T-helper 2 cell (primary cell): ENCODE measurements around the gene SIRT5.

Experiments used
- DNase-seq, 5 experiments: peaks; one replicate each; pipeline versions ENCODE4 v3.0.0 to v3.0.0-alpha.2; 2012 to 2022

Gene SIRT5

DNA sequence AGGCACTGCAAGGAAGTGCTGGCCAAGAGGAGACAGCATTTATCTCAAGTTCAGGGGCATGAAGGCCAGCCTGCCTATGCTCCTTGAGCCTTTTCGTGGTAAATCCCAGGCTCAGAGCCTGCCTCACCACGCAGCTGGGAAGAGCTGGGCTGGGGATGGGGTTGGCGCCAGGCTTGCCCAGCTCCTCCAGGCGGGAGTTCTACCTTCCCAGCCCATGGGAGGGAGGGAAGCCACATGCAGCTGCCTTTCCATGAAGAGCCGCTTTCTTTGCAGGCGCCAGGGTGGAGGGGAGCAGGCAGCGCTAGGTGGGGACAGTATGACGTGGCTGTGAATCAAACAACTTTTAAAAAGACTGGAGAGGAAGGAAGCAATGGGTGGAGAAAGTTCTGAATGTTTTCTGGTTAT lies 19.5 kb upstream of the SIRT5 start:
- no peak for DNase-seq

DNA sequence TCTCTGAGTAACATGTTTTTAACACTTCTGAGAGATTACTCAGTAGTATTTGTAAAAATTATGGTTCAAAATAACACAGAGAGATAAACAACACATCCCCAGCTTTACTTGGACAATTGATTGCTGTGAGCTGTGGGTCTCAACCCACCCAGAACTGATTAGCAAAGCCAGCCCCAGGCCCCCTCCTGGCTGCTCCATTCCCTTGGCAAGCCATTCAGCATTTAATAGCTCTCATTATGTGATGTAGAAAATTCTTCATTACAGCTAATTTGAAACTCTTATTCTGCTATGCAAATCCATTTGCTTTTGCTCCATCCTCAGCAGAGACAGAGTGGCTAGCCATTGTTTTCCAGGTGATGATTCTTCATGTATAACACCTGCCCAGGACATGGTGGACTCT lies 16.6 kb upstream of the SIRT5 start:
- no peak for DNase-seq

DNA sequence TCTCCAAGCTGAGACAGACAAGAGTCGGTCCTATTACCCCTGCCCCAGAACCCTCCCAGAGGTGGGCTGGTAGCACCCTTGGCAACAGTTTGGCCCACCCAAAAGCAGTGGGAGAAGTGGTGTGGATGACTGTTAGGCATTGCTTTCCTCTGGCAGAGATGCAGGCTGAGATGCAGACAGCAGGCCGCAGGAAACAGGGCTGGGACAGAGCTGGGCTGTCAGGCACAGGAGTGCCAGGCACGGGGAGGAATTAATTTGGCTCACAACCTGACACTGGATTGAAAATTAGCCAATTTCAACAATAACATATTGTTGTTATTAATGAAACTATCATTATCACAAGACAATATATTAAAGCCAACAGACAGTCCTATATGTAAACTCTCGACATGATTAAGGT lies 15.7 kb upstream of the SIRT5 start:
- no peak for DNase-seq

DNA sequence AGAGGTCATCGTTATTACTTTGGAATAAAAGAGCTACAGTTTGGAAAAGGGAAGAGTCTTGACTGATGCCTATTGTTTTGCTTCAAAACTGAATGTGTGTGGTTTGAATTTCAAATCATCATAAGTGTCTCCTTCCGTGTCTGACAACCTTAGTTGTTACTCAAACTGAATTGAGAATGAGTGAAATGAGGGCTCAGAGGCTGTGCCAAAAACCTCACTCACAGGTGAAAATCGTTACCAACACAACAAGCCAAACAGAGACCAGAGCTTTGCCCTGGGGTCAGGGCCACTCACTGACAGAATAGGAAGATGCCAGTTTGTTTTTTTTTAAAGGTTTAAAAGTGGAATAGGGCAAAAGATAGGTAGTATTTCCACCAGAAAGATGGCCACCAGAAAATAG lies 15.2 kb upstream of the SIRT5 start:
- DNase-seq, result no peak

DNA sequence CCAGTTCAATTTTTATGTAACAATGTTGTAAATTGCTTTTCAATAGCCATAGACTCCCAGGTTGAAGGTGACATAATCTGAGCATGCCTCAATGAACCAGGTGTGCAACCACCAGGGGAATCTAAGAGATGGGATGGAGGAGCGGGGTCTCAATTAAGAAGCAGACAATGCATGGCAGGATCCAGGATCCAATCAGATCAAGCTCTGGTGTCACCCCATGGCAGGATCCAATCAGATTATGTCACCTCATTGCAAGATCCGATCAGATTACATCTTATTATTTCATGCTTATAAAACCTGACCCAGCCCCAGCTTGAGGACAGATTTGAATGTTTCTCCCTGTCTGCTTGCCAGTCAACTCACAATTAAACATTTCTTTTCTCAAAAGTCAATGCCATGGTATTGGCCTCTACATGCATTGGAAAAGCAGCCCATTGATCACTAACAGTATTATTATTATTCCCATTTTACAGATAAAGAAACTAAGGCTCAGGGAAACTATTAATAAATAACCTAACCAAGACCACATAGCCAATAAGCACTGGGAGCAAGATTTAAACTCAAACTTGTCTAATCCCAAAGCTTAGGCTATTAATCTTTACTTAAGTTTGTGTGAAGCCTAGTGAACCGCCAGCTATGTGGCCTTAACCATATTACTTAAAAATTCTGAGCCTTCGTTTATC lies 14.3 kb upstream of the SIRT5 start:
- DNase-seq, result no peak

DNA sequence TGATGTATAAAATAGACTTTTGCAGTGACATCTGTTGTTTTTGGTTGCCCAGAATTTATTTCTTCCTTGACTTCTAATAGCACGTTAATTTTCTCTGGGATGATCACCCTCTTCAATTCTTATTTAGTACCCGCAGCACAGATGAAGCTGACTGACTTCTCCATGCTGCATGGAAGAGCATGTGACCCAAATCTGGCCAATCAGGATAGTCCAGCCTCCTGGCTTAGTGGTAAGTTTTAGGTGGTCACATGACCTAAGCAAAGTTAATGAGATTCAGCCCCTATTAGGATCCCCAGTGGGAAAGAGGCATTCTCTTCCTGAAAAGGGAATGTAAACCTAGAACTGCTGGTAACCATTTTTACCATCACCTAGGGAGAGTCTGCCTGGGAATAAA lies 13.8 kb upstream of the SIRT5 start:
- no peak for DNase-seq

DNA sequence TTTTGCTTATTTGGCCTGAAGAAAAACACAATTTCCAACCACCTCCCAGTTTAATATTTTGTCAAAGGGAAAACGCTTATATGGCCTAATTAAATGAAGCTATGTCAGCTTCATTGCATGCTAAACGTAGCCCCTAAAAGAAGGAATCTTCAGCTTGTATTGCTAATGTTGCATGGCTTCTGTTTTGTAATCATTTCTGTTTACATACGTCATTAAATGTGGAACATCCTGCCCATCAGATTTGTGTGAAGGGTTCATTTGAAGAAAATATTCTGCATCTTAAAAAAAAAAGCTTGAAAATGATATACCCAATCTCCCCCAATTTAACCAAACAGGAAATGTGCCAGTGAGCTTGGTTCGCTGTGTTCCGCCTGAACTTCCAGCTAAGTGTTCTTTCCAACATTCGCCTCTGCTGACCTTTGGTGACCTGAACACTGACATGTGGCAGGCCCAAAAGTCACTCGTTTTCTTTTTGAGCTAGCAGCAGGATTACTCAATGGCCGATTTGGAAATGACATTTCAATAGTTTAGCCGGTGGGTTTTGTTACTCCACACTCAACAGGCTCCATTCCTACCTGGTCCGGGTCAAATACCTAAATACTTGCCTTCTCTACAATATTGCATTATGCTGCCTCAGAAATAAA lies 12.7 kb upstream of the SIRT5 start:
- DNase-seq, result no peak

DNA sequence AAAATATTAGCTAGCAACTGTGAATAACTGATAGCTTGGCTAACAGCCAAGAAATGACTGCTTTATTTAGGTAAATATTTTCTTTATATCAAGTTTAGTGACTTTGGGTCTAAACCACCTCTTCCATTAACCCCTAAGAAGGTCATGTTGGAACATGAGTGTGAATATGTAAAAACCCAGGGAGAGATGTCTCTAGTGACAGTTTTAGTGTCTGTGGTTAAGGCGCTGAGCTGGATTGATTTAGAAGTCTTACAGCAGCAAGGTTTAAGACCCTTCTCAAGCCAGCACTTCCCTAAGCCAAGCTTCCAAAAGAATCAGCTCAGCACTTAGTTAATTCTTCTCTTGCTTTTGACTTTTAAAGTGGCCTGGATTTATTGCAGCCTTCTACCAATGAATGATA lies 11.4 kb upstream of the SIRT5 start:
- no peak for DNase-seq

DNA sequence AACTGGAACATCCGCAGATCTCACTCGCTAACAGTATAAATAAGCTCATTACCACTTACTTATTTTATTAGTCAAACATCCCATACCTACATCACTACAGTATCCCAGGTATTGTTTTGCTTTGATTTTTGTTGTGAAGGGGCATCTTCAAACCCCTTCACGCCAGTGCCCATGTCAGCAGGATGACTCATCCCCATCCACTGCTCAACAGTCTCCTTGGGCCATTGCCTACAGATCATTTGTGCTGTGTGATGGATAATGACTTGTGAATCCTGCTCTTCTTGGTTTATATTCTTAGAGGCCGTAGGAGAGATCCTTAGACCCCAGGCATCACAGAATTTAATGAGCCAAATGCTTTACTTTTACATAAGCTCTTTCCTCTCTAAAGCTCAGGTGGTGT lies 8.5 kb upstream of the SIRT5 start:
- DNase-seq, result no peak

DNA sequence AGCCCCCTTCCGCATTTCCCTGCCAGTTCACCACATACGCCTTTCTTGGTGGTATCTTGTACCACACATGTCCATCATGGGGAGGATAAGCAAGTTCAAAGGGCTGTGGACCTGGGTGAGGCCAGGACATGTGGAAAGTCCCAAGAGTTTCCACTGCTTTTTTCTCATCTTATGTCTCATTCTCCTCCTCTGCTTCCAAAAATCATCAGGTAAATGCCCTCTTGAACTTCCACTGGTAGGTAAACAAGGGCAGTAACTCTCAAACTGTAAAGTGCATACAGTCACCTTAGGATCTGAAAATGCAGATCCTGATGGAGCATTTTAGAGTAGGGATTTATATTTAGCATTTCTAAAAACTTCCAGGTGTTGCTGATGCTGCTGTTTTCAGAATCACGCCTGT lies 7.9 kb upstream of the SIRT5 start:
- no peak for DNase-seq

DNA sequence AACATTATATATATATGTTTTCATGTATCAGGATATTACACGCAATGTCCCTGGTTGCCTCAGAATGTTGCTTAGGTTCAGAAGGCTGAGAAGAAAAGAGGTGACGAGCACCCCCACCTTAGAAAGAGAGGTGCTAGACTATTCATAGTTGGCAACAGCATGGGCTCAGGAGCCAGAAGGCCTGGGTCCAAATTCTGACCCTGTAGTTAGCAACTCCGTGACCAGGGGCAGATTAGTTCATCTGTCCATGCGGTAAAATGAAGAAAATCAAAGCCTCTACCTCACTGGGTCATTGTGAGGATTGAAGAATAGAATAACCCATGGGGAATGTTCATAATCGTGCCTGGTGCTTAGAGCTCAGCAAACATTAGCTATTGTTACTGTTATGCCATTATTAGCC lies 5.4 kb upstream of the SIRT5 start:
- no peak for DNase-seq

DNA sequence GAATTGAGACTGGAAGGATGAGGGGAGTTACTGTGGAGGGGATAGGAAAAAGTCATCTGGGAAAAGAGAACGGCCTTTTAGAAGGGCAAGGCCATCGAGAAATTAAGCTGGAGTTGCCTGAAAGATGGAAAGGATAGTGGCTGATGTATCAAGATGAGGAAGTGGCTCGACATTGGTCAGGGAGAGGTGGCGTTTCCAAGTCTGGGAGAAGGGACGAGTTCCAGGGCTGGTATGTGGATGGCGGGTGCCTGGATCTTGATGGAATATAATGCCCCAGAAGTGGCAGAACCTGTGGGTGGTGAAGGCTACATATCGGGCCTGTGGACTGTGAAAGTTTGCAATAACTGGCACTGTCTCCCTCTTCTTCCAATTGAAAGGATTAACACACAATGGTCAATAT lies 2.2 kb upstream of the SIRT5 start:
- DNase-seq, result no peak

DNA sequence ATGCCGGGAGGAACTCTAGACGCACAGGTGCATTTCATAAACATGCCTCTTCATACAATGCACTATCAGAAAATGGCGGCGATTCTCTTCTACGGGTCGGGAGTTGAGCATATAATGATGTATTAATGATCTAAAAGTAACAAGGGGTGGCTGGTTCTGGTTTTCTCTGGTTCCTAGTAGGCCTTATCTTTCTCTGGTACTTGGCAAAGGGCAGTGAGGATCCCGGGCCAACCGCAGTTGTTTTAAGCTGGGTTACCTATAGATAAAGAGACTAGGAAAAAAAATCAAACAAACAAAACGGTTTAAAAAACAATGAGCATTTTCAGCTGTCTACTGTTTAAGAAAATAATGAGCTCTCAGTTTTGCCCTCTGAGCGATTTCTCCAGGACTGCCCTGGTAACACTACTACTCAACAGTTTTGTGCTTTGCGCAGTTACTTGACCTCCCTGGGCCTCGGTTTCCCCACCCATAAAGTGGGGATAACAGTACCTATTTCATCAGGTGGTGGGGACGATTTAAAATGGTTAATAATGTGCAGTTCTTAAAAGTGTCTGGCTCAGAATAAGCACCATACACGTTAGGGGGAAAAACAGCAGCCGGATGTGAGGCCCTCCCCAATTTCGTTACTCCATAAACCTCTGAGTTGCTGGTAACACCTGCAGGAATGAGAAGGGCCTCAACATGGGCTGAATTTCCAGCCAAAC lies 1.3 kb upstream of the SIRT5 start:
- no peak for DNase-seq

DNA sequence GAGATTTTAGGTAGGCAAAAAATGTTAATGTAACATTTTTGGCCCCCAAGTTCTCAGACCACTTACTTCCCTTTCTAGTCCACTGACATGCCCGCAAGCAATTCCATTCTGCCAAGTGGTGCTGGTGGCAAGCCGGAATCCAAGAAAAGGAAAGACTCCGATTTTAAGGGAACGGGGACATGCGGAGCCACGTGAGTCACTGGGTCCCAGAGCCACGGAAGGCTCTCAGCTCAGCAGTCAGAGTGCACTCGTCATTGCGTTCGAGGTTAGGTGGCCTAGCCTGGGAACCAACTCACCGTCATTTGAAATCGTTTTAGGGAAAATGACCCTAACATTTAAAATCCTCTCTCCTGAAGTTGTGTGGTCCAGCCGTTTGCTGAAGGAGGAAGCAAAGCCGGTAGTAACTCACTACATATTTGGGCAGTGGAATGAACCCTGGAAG lies 711 bp upstream of the SIRT5 start:
- DNase-seq, result peak in 2 of 5 experiments; percentile 6 to 31

DNA sequence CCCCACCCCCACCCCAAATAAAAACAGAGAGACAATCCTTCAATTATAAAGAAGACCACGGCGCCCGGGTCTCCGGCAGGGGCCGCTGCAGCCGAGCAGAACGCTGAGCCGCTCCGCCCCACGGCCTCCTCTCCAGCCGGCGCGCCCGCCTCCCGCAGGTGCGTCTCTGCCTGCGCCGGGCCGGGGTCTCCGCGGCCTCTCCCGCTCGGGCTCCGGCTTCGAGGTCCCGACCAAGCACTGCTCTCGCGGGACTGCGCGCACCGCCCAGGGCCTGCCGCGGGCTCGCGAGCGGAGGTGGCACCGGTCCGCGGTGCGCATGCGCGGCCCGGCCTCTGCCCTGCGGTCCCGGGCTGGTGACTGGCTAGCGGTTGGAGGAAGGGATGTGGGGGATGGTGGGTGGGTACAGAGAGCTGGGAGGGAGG lies 241 bp upstream of the SIRT5 start:
- peak; percentile 81 to 98 (median 90) for DNase-seq

DNA sequence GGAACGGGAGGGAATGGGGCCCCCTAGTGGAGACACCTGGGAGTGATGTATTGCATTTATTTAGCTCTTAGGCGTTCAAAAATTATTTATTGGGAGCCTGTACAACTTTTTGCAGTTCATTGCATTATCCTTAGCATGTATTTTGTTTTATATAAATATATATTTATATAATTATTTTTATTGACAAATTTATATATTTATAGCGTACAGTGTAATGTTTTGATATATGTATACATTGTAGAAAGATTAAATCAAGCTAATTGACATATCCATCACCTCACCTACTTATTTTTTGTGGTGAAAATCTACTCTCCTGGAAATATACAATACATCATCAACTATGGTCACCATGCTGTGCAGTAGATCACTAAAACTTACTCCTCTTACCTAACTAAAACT lies 975 bp downstream of the SIRT5 start:
- DNase-seq, result no peak

DNA sequence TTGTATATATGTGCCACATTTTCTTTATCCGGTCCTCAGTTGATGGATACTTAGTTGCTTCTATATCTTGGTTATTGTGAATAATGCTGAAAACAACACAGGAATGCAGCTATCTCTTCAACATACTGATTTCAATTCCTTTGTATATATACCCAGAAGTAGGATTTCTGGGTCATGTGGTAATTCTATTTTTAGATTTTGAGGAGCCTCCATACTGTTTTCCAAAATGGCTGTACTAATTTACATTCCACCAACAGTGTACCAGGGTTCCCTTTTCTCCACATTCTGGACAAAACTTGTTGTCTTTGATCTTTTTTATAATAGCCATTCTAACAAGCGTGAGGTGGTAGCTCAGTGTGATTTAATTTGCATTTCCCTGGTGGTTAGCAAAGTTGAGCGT lies 1.6 kb downstream of the SIRT5 start:
- DNase-seq, result no peak

DNA sequence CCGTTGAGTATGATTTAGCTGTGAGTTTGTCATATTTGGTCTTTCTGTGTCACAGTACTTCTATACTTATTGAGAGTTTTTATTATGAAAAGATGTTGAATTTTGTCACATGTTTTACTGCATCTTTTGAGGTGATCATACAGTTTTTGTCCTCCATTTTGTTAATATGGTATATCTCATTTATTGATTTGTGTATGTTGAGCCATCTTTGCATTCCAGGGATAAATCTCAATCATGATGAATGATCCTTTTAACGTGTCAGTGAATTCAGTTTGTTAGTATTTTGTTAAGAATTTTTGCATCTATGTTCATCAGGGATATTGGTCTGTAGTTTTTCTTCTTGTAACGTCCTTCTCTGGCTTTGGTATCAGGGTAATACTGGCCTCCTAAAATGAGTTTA lies 3.5 kb downstream of the SIRT5 start:
- DNase-seq, result no peak

DNA sequence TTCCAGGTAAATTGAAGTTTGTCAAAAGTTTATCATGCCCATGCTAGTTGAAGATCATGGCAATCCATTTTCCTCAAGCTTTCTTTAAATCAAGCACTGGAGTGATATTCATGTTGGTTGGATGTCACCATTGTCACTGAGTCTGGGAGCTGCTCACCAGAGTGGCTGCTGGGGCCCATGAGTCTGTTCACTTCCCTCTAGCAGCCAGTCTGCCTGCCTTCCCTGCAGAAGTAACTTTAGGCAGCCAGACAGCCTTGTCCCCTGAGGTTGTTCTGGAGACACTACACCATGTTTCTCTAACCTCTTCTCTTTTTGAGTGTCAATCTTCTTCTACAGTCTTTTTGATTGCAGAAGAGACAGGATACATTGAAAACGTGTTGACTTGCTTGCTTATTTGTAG lies 5.5 kb downstream of the SIRT5 start:
- DNase-seq, result no peak

DNA sequence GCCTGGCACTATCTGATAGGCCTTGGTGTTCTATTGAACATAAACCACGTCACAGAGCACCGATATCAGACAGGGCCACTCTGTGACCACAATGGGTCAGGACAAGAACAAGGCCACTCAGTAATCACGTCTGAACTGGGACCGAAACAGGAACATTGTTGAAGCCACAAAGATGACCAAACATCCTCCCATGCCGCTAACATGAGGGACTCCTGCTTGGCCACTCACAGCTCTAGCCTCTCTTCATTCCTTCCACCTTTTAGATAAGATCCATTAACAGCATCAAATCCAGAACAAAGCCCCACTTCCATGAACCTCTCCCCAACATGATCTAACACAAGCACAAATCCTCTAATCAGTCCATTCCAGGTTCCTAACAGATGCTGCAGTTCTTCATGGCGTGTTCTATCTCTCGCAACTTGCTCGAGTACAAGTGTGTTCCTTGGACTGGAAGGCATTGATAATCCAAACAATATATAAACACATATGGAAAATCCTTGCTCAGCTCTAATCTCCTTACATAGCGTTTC lies 7.4 kb downstream of the SIRT5 start:
- DNase-seq, result no peak

DNA sequence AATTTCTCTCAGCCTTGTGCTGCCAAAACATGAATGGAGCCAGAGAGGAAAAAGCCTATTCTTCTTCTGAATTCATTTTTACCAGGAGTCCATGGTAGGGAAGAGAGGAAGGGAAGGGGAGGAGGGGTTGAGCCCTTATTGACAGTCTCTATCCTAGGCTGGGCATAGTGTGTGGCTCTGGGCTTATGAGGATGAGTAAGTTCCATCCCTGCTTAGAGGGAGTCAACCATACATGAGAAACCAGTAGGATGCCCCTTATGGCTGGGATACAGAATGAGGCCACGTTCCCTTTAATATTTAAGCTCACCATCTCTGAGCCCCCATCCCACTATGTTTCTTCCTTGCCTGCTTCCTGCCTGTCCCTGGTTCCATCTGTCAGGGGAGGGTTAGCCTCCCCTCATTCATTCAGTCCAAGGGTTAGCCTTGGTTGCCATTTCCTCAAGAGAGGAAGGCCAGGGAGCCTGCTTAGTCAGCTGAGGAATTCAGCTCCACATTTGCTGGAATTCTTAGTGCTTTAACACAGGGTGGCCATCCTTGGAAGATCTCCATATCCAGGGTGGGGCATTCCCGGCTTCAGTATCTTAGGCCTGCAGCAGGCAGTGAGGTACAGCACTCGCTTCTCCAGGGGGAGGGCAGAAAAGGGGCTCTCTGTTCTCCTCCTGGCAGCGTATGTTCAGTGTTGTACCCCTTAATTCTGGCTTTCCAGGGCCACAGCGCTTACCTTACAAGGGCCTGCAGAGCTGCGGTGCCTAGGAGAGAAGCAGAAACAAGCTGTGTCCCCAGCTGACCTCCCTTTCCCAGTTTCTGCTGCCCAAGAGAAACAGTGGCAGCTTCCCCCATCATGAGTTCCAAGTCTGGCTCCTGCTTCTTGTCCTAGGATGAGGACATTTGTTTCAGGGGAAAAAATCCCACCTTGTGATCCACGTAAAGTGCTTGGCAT lies 12.5 kb downstream of the SIRT5 start:
- DNase-seq, result no peak

DNA sequence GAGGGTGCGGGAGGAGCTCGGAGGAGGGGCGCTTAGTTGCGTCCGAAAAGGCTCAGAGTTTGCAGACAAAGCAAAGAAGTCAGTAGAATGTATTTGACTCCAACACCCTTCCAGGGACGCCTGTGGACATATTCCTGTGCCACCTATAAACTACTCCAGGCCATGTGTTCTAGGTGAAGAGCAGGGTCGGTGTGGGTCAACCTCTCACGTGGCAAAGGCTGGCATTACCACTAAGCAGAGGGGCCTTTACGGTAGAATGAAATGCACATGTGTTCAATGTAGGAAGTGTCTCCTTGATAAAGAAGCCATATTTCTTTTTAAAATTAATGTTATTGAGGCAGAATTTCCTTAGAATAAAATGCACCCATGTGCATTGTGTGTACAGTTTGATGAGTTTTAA lies 15.4 kb downstream of the SIRT5 start:
- no peak for DNase-seq
